GF-D8 (cell line): ENCODE results near the gene FBXO42.
"Not testable (repeated sequence)": the region's sequence is repeated elsewhere in the genome, so short reads cannot be mapped to it uniquely, and the experiment has no call there.

Source experiments
- DNase-seq: peaks from one replicate; lab custom pipeline; 2025; lab: John Stamatoyannopoulos, UW

FBXO42 gene

DNA sequence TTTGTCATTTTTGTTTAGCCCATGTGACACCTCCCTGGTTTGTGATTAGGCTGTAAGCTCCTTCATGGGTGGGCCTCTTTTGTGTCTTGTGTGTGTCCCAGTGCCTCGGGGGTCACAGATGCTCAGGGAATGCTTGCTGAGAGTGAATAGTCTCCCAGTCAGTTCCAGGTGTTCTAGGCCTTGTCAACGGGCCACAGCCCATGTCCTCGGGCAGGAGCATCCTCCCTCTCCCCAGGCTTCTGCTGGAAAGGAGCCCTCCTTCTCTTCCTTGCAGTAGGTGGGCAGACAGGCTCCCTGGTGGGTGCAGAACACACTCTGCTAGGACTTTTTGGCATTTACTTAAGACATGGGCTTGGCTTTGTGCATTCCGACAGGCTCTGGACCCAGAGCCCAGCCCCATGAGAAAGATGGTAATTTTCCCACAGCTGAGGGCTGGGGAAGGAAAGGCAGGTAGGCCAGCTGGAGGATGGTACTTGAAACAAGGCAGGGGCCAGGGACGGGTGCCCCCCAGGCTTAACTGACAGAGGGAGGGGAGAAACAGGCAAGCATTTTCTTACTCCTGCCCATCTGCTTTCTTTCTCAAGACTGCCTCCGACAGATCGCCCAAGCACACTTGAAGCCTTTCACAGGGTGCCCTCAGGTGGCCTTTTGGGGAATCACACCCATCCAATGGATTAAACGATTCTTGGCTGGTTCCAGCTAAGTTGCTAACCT lies 108.2 kb downstream of the FBXO42 start:
- peak; percentile 44 for DNase-seq

DNA sequence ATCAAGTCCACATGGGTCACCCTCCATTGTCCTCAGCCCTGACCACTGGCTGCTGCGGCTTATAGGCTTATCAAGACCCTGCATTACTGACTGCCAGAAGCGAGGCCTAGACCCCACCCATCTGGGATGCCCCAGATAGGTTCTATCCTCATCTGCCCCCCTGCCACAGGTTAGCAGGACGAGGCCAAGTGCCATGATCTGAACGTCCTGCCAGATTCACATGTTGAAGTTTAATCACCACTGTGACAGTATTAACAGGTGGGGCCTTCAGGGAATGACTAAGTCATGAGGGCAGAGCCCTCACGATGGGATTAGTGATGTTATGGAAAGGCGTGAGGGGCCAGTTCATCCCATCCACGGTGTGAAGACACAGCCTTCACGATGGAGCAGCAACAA lies 109.1 kb downstream of the FBXO42 start:
- no peak for DNase-seq

DNA sequence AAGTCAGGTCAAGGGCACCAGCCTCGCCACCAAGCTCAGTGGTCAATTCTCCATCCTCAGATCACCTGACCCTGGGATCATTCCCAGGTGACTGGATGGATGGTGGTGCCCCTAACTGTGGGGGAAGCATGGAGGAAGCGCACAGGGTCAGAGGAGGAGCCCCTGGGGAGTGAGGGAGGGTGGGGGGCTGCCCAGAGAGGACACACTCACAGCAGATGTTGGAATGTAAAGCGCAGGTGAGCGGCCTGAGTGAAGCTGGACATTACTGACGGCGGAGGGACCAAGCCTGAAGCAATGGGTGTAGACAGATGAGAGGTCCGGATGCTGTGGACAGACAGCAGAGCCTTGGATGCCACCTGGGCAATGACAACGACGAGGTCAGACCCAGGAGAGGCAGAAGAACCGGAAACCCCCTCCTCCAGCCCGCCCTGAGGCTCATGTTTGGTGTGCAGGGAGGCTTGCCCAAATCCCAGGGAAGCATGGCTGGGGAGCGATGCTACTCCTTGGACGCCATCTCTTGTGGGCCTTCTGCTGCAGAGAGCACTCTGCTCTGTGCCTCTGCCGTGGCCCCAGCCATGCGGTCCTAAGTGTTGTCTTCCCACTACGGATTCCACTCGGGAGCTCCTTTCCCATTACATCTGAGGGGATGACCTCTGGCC lies 109.6 kb downstream of the FBXO42 start:
- no peak for DNase-seq

- DNase-seq = no peak
Measured at GRCh38 chr1:16241221-16241708, 111.0 kb downstream of the FBXO42 start.

DNA sequence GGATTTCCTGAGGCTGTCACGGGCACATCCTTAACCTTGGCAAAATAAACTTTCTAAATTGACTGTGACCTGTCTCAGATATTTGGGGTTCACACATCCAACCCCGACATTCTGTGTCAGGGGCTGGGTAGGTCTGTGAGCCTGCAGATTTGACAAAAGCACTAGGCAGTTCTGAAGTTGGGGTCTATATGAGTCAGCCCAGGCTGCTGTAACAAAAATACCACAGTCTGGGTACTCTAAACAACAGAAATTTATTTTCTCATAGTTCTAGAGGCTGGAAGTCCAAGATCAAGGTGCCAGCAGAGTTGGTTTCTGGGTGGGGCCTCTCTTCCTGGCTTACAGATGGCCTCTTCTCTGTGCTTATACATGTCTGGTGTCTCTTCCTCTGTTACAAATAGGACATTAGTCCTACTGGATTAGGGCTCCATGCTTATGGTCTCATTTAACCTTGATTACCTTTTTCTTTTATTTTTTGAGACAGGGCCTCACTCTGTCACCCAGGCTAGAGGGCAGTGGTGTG lies 112.2 kb downstream of the FBXO42 start:
- DNase-seq = no peak

DNA sequence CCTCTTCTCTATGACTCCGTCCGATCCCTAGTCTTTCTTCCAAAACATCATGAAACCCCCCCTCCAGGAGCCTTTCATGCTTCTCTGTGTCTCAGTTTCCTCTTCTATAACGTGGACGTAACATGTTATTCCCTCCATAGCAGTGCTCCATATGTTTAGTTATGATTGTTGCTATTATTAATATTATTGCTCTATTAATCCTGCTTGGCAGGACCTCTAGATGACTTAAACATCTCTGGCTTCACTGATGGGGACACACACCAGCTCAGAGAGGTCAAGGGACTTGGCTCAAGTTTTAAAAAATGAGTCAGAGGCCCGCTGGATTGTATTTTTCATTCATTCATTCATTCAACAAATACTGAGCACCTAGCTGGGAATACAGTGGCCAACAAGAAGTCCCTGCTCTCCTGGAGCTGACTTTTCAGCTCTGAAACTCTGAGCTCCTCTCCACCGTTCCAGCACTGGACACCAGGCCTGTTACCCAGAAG lies 114.9 kb downstream of the FBXO42 start:
- DNase-seq = no peak

DNA sequence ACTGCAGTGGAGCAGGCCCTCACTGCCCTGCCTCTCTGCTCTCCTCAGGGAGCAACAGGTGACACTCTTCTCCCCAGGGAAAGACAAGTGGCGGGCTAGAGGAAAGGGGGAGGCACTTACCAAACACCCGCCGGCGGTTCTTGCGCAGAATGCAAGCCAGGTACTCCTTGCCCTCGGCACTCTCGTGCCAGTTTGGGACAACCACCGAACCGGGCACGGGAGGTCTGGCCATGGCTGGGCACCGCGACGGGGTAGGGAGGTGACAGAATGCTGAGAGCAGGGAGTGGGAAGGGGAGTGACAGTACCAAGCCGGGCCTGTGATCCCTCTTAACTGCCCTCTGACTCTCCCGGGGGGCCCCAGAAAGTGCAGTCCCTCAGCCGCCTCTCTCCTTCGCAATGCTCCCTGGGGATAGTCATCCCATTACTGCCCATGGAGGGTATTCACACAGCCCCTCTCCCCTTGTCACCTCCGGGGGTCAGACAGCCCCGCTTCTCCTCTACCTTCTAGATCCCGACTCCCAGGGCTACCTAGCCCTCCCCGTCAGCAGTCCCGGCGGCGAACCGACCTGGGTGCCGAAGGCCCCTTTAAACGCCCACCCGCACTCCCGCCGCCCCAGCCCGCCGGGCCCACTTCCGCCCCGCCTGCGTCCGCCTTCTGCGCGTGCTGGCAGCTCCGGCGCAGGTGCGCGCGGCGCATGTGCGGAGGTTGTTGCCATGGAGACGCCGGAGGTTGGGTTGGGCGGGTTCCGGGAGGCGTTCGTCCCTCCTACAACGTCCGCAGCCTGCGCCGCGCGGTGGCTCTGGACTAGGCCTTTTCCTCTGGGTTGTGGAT lies 115.6 kb downstream of the FBXO42 start, which contains the start of gene CPLANE2:
Gene CPLANE2 (minus strand): TSS at position 673 of the 832 bp plus-strand sequence. CDS start 441 bp downstream, at position 232.
- DNase-seq = peak; percentile 80

DNA sequence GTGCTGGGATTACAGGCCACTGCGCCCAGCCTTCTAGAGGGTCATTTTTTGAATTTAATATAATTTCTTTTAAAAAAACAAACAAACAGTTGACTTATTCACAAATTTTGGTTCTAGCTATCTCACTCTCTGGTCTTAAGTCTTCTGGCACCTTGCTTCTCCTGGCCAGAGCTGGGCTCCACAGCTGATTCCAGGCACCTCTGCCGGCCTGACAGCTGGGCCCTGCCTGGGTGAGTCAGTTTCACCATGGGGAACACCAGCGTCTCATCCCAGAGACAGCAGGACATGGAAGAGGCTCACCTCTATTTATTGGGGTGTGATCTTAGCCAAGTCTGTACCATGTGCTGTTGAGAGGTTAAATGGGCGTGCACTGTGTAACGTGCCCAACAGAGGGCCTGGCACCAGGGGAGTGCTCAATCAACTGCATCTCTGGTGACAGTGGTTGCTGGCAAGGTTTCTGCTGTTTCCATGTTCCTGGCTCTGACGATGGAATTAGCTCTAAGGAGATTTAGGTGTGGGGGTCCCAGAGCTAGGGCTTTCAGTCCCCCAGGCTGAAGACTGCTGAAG lies 116.3 kb downstream of the FBXO42 start:
- DNase-seq = peak; percentile 59

DNA sequence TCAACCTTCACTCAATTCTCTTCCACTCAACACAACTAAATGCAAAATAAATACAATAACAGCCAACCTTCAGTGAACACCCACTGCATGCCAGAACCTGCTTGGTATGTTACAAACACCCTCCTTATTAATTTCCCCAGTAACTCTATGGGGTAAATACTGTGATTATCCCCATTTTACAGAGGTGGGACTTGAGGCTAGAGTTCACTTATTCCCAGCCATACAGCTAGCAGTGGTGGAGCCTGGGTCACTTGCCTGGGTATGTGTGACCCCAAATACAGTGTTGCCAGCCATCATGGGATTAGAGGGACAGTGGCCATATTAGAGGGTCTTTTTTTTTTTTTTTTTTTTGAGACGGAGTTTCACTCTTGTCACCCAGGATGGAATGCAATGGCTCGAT lies 116.9 kb downstream of the FBXO42 start:
- DNase-seq = no peak

GRCh38 chr1:16233431-16233830 lies 118.8 kb downstream of the FBXO42 start:
- no peak for DNase-seq

DNA sequence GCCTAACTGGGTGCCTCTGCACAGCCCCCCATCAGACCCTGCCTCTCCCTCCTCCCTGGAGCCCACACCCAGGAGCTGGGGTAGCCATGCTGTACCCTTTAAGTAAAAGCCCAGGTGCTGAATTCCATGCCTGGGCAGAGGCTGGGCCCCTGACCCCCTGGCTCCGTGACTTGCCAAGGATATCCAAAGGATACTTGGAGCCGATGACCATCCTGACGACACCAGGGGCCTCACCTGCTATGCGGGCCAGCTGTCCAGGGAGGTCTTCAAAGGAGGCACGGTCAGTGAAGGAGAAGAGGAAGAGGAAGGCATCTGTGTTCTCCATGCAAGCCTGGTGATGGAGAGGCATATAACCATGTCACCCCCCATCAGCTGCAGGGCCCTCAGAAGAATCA lies 120.0 kb downstream of the FBXO42 start:
- no peak for DNase-seq

DNA sequence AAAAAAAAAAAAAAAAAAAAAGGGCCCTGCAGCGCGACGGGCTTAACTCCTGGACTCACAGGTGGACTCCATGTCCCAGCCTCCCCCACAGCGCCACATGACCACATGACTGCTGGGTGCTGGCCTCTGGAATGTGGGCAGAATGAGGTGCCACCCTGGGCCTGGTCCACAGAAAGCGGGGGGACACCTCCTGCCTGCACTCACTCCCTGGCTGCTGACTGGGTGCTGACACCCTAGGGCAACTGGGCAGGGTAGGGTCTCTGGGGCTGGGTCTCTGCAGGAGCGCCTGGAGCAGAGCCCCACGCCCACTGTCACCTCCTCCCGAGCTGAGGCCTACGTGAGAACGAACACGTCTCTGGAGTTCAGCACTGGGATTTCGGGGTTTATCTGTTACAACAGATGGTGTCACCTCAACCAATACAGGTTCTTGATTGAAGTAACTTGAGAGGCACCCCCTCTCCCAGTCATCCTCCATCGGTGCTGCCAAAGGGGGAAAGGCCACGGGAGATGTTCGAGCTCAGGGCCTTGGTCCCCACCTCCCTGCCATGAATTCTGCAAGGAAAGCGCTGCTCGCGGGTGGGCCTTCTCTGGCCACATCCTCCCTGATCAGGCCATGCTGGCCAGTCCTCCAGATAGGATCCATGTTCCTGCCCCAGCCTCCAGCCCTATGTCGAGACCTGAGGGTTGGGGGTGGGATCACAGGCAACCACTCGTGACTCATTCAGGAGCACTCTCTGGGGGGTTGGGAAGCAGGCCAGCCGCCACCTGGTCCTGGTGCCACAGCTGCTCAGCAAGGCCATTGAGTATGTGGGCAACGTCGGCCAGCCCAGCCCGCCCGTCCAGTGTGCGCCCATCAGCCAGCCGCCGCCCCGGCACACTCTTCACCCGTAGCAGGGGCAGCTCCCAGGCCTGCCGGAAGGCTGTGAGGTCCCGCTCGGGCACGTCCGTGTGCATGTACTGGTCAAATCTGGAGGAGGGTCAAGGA lies 120.7 kb downstream of the FBXO42 start:
- DNase-seq = no peak

- no peak for DNase-seq
Measured at GRCh38 chr1:16230744-16231143, 121.5 kb downstream of the FBXO42 start.

DNA sequence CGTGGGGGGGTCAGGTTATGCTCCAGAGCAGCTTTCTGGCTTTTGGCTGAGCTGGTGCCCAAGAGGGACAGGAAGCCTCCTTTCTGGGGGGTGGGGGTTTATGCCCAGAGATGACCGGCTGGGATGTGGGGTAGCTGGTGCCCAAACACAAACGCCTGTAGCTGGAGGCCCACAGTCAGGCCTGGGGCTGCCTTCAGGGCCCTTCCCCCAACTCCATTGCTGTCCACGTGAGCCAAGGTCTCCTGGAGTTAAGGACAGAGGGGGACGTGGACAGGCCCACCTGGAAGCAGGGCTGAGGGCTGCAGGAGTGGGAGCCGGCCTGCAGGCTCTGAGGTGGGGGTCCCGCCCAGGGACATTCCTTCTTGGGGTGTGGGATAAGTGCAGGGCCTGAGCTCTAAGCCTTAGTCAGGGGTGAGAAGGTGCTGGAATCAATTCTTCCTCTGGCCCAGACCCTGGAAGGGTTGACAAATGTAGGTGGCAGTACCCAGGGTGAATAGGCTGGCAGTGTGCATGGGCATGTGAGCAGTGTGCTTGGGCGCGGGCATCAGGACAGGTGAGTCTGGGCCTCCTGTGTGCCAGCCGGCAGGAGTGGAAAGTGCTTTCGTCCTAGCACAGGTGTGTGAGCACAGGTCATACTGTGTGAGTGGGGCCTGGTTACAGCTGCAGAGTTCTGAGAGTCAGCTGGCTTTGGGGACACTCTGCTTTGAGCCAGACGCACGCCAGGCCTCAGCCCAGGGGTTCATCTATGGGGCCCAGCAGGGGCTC lies 122.1 kb downstream of the FBXO42 start:
- no peak for DNase-seq

DNA sequence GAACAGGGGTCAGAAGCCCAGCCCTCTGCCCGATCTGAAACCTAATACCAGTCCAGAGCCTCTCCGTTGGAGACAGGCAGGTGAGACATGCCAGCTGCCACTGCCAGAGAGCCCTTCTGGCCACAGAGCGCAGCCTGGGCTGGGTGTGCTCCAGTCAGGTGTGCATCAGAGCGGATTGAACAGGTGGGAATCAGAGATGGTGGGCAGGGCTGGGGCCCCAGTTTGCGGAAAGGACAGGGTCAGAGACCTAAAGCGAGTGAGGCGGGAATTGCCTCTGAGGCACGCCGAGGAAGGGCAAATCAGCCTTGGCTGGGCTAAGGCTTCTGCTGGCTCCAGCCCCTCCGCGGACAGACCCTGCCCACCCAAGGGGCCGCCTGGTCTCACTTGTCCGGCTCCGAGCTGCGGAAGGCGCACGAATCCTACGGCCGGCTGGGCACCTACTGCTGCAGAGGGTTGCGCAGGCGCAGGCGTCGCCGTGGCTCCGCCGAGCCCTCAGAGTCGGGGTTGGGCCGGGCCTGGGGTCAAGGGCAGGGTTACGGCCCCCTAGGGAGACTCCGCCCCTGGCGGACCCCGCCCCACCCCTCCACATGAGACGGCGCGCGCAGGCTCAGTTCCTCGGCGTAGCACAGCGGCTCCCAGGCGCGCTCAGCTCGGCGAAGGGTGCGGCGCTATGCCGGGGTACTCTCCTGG lies 125.6 kb downstream of the FBXO42 start:
- no peak for DNase-seq

GRCh38 chr1:16226129-16226489 lies 126.2 kb downstream of the FBXO42 start:
- DNase-seq = no peak

- no peak for DNase-seq
Measured at GRCh38 chr1:16224472-16224871, 127.8 kb downstream of the FBXO42 start.

GRCh38 chr1:16222716-16223115 lies 129.6 kb downstream of the FBXO42 start:
- not testable (repeated sequence) for DNase-seq

GRCh38 chr1:16221499-16221898 lies 130.8 kb downstream of the FBXO42 start:
- DNase-seq = no peak
